ENCODE measurements around the gene THEM5. TPM values are rescaled to one million over a fixed set of nuclear protein-coding genes. Genes with fewer than 3 reads are reported as not detected.

Gene THEM5
- total RNA-seq, 3 donors from 2014 or later = not detected

GRCh38 chr1:151843398-151843797, 10.1 kb downstream of the THEM5 start:
- intact Hi-C loops (cut with DNase I; ENCODE audit: low total_unique reads) = loop anchor here (5.0 kb wide), 1 partner anchor 861 kb away; the partner anchor contains the start of gene ANXA9
- Histone ChIP-seq H3K36me3 (no peaks in the 10 kb centered on the region), H3K4me1 (peaks cover 0 to 3% of the 10 kb centered on the region in 2 donors), H3K27ac (no peak overlapping the region), H3K27me3 (no peaks in the 10 kb centered on the region), H3K4me3 (no peak overlapping the region), H3K9me3 (no peaks in the 10 kb centered on the region)
- TF ChIP-seq CTCF (IDR thresholded peaks at IDR 0.05) (no peak), POLR2AphosphoS5 (IDR thresholded peaks at IDR 0.05) (no peak), POLR2A (IDR thresholded peaks at IDR 0.05) (no peak)
- no peak for DNase-seq (ENCODE audit: low spot score in 2 of 2)

- H3K27me3 ChIP-seq = no peaks in the 10 kb centered on the region
- peaks cover 0 to 5% of the 10 kb centered on the region in 2 donors for H3K4me1 ChIP-seq
- H3K4me3 ChIP-seq = no peak overlapping the region
- TF ChIP-seq POLR2A (IDR thresholded peaks at IDR 0.05) = no peak
- no peak for TF ChIP-seq POLR2AphosphoS5 (IDR thresholded peaks at IDR 0.05)
- no peak for TF ChIP-seq CTCF (IDR thresholded peaks at IDR 0.05)
- intact Hi-C loops (cut with DNase I; ENCODE audit: low total_unique reads) = loop anchor here (5.0 kb wide), 1 partner anchor 859 kb away; the partner anchor contains the start of gene ANXA9
- H3K36me3 ChIP-seq = no peaks in the 10 kb centered on the region
- no peak for DNase-seq (ENCODE audit: low spot score in 2 of 2)
- no peaks in the 10 kb centered on the region for H3K9me3 ChIP-seq
- H3K27ac ChIP-seq = peak overlapping the region; percentile 95
Observed at GRCh38 chr1:151841141-151841540, 12.4 kb downstream of the THEM5 start.

DNA sequence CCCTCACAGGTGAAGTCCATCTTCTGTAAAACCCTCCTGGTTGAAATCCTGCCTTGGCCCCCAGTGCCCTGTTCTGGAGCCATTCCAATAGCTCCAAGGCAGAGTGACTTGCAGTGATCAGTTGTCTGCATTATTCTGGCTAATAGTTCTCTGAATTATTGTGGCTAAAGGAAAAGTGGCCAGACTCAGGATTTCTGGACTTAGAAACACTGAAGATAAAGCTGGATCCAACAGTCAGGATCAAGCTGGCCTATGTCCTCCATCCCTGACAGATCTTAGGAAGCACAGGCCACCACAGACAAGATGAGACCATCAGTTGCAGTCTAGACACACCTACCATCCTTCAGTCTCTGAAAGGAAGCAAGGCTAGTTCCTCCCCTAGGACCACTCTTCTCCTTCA, 13.1 kb downstream of the THEM5 start:
- no peak for DNase-seq (ENCODE audit: low spot score in 2 of 2)
- Histone ChIP-seq H3K4me1 (peaks cover 0 to 5% of the 10 kb centered on the region in 2 donors), H3K27ac (peak overlapping the region; percentile 95), H3K4me3 (peak overlapping the region in 2 of 3 donors; percentile 49 to 69), H3K36me3 (no peaks in the 10 kb centered on the region), H3K27me3 (no peaks in the 10 kb centered on the region), H3K9me3 (no peaks in the 10 kb centered on the region)
- TF ChIP-seq CTCF (IDR thresholded peaks at IDR 0.05) = no peak
- TF ChIP-seq POLR2AphosphoS5 (IDR thresholded peaks at IDR 0.05) = no peak
- TF ChIP-seq POLR2A (IDR thresholded peaks at IDR 0.05) = no peak
- intact Hi-C loops (cut with DNase I; ENCODE audit: low total_unique reads) = loop anchor here (5.0 kb wide), 1 partner anchor 858 kb away; the partner anchor contains the start of gene ANXA9

DNA sequence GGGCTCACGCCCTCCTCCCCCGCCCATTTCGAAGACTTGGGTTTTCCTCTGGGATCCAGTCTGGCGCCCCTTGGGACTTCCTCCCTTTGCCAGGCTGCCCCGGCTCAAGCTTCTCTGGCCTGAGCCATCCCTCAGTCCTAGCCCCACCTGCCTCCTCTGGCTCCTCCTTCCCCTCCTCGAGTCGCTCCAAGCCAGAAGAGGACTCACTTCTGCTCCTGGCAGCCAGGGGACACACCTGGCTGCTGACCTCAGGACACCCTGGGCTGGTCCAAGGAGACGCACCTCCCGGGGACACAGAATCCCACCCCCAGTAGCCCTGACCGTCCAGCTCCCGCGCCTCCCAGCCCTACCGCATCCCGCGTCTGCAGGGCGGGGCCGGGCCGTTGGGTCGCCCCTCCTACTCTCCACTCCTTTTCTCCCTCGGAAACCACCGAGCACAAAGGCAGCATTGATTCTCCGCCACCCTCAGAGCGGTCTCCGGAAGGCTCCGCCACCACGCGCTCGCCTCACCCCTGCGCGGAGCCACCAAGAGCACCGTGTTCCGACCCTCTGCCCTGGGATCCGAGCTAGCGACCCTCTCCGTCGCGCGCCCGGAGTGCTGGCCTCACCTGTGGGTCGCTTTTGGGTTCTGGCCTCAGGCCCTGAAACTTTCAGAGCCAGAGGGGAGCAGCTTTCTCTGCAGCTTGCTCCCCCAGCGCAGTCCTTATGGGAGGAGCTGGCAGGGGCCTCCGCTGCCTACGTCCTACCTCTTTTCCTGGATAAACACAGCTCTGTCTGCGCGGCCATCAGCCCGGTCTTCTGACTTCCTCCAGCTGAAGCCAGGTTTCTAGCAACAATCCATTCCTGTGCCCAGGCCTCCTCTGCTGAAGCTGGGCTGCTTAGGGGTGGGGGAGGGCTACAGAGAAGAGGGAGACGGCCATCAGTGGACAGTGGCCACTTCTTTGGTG, 13.8 kb downstream of the THEM5 start, which contains the start of gene C2CD4D:
TSS of gene C2CD4D (minus strand) at position 364 of the 947 bp plus-strand sequence. CDS start 831 bp downstream, outside the sequence.
- TF ChIP-seq POLR2A (IDR thresholded peaks at IDR 0.05) = peak; percentile 56
- TF ChIP-seq CTCF (IDR thresholded peaks at IDR 0.05) = peak in 2 of 3 donors; percentile 25 to 42
- peak; percentile 55 to 91 (median 56) for TF ChIP-seq POLR2AphosphoS5 (IDR thresholded peaks at IDR 0.05)
- intact Hi-C loops (cut with DNase I; ENCODE audit: low total_unique reads) = loop anchor here (5.0 kb wide), 1 partner anchor 857 kb away; the partner anchor contains the start of gene ANXA9
- H3K27ac ChIP-seq = peak within 1 kb of the TSS; percentile 95
- H3K27me3 ChIP-seq = no peaks in the 10 kb centered on the region
- DNase-seq (ENCODE audit: low spot score in 2 of 2) = peak; percentile 88
- H3K9me3 ChIP-seq = no peaks in the 10 kb centered on the region
- no peaks in the 10 kb centered on the region for H3K36me3 ChIP-seq
- H3K4me3 ChIP-seq = peak within 1 kb of the TSS; percentile 37 to 69 (median 49)
- peaks cover 0 to 5% of the 10 kb centered on the region in 2 donors for H3K4me1 ChIP-seq

- TF ChIP-seq POLR2AphosphoS5 (IDR thresholded peaks at IDR 0.05) = no peak
- TF ChIP-seq POLR2A (IDR thresholded peaks at IDR 0.05) = no peak
- no peak for TF ChIP-seq CTCF (IDR thresholded peaks at IDR 0.05)
- peak overlapping the region; percentile 95 for H3K27ac ChIP-seq
Observed at GRCh38 chr1:151839082-151839412, 14.5 kb downstream of the THEM5 start.

More at GRCh38 chr1:151839082-151839412, 14.5 kb downstream of the THEM5 start:
- intact Hi-C loops (cut with DNase I; ENCODE audit: low total_unique reads) = no loop called here
- no peak for DNase-seq (ENCODE audit: low spot score in 2 of 2)
- H3K4me3 ChIP-seq = peak overlapping the region; percentile 37 to 69 (median 49)
- no peaks in the 10 kb centered on the region for H3K9me3 ChIP-seq
- H3K4me1 ChIP-seq = peaks cover 0 to 5% of the 10 kb centered on the region in 2 donors
- H3K36me3 ChIP-seq = no peaks in the 10 kb centered on the region
- no peaks in the 10 kb centered on the region for H3K27me3 ChIP-seq

All from breast epithelium (tissue), 4 donors.